HepG2 (cell line): ENCODE results near the gene P2RY8. TPM values are rescaled to one million over a fixed set of nuclear protein-coding genes. Genes with fewer than 3 reads are reported as not detected.

Experiments
- ATAC-seq: fragments of 200-7000 bp; cut with Tn5 transposase; 3 replicates; pipeline ENCODE4 v1.9.1; 2020; ENCODE audit warnings: mild to moderate bottlenecking, moderate library complexity
- BruUV-seq: library from RNA; stranded (reverse); fragments of 400-500 nt; replicated peaks from 2 replicates; lab custom pipeline; 2021; lab: Mats Ljungman, UMichigan
- CTCF ChIA-PET: fragments of 300-600 bp; formaldehyde crosslinking; extraction: SDS; loops from one replicate; lab custom pipeline; 2021; ENCODE audit warnings: low total read pairs, inconsistent platforms, low intra/inter-chr PET ratio; lab: Yijun Ruan, JAX
- POLR2A ChIA-PET: fragments of 350-600 bp; sonication (Branson Sonifier 250); formaldehyde crosslinking; loops from one replicate; lab custom pipeline; 2020; ENCODE audit warnings: antibody characterized with exemption, inconsistent platforms; lab: Yijun Ruan, JAX
- DNase-seq: peaks from one replicate; pipeline ENCODE4 v3.0.0-alpha.2; 2015; ENCODE audit warnings: low spot score
- FAIRE-seq: peaks from 3 replicates; lab custom pipeline; 2011; peaks lifted over from hg19 to GRCh38; lab: Jason Lieb, UNC
- H2AFZ ChIP-seq: one replicate; pipeline ENCODE4 v1.6.1; 2011; ENCODE audit warnings: low read length, inconsistent platforms
- H3K27ac ChIP-seq: fragments of 300-600 bp; 3 replicates; pipeline ENCODE4 v1.8.0; 2011; ENCODE audit warnings: mixed run types, mild to moderate bottlenecking, mixed read lengths, low read length, inconsistent platforms; ENCODE audit not compliant: insufficient read depth; ENCODE audit errors: extremely low read length
- H3K27me3 ChIP-seq, 2 experiments: fragments of 200-600 bp in 1 of 2; 2 replicates in 1 of 2; 3 replicates in 1 of 2; pipeline versions ENCODE4 v1.6.0 to v1.8.0; 2011; ENCODE audit warnings: low read length in 2 of 2, mild to moderate bottlenecking in 2 of 2, moderate library complexity in 2 of 2, inconsistent platforms in 1 of 2; ENCODE audit not compliant: insufficient read depth in 2 of 2, control insufficient read depth in 1 of 2
- H3K36me3 ChIP-seq, 2 experiments: fragments of 200-600 bp in 1 of 2; replicated peaks in 1 of 2; 2 replicates in 1 of 2; 3 replicates in 1 of 2; pipeline versions ENCODE4 v1.5.1 to v1.8.0; 2011; ENCODE audit warnings: low read length in 2 of 2, inconsistent platforms in 1 of 2; ENCODE audit not compliant: insufficient read depth in 2 of 2, control insufficient read depth in 1 of 2
- H3K4me1 ChIP-seq: 2 replicates; pipeline ENCODE4 v1.5.1; 2012; ENCODE audit warnings: low read length, inconsistent platforms; ENCODE audit not compliant: insufficient read depth
- H3K4me2 ChIP-seq: 2 replicates; pipeline ENCODE4 v1.6.0; 2011; ENCODE audit warnings: low read depth, low read length, inconsistent platforms
- H3K4me3 ChIP-seq, 3 experiments: fragments of 200-600 bp in 1 of 3; sonication (generic), shearing (Covaris generic) in 1 of 3; replicated peaks in 1 of 3; 2 replicates each; pipeline ENCODE4 v1.5.1; 2011 to 2016; ENCODE audit warnings: low read length in 3 of 3, inconsistent platforms in 2 of 3, low read depth in 2 of 3, mild to moderate bottlenecking in 2 of 3, control low read depth in 1 of 3, mixed read lengths in 1 of 3; ENCODE audit not compliant: insufficient read depth in 1 of 3
- H3K79me2 ChIP-seq: one replicate; pipeline ENCODE4 v1.6.1; 2011; ENCODE audit warnings: low read length, inconsistent platforms; ENCODE audit not compliant: insufficient read depth
- H3K9ac ChIP-seq: 2 replicates; pipeline ENCODE4 v1.6.0; 2011; ENCODE audit warnings: mild to moderate bottlenecking, low read depth, low read length, inconsistent platforms; ENCODE audit not compliant: insufficient read depth
- H3K9me3 ChIP-seq: 2 replicates; pipeline ENCODE4 v1.5.1; 2012; ENCODE audit warnings: mild to moderate bottlenecking, low read length
- H4K20me1 ChIP-seq: 2 replicates; pipeline ENCODE4 v1.6.0; 2011; ENCODE audit warnings: inconsistent platforms, mild to moderate bottlenecking, low read length, moderate library complexity; ENCODE audit not compliant: insufficient read depth
- CHCHD3 ChIP-seq: sonication (generic); formaldehyde crosslinking; IDR thresholded peaks from 2 replicates; pipeline ENCODE4 v1.8.0; 2022; ENCODE audit warnings: mild to moderate bottlenecking, missing genetic modification reagents, moderate library complexity
- EHMT2 ChIP-seq: fragments of 200-600 bp; sonication (generic); IDR thresholded peaks from 2 replicates; pipeline ENCODE4 v1.7.0; 2017; ENCODE audit warnings: antibody characterized with exemption, low read depth, low read length, borderline replicate concordance
- MBD4 ChIP-seq: IDR thresholded peaks from 2 replicates; pipeline ENCODE4 v1.6.1; 2012; ENCODE audit warnings: low read length, inconsistent platforms, borderline replicate concordance
- RAD21 ChIP-seq: fragments of 450-650 bp; formaldehyde crosslinking; IDR thresholded peaks from 2 replicates; pipeline ENCODE4 v1.5.0; 2020; ENCODE audit warnings: mild to moderate bottlenecking
- SCMH1 ChIP-seq: sonication (generic); formaldehyde crosslinking; IDR thresholded peaks from 2 replicates; pipeline ENCODE4 v1.9.0; 2021; ENCODE audit warnings: missing genetic modification reagents, mild to moderate bottlenecking, borderline replicate concordance
- TCF7 ChIP-seq: sonication (generic); IDR thresholded peaks from 2 replicates; pipeline ENCODE4 v1.6.1; 2016; ENCODE audit warnings: antibody characterized with exemption, low read depth
- U2AF1 ChIP-seq: fragments of 200-400 bp; formaldehyde crosslinking; optimal IDR thresholded peaks from 2 replicates; pipeline ENCODE3; 2017; ENCODE audit warnings: mild to moderate bottlenecking, low read depth, low read length
- ZXDC ChIP-seq: sonication (generic); formaldehyde crosslinking; IDR thresholded peaks from 2 replicates; pipeline ENCODE4 v1.5.0; 2020; ENCODE audit warnings: mild to moderate bottlenecking, missing genetic modification reagents
- WGBS: methylation state at CpG from one replicate; pipeline ENCODE4 v1.1.6; 2017; ENCODE audit warnings: low lambda C conversion rate; 5-methylcytosine and 5-hydroxymethylcytosine counted together
- in situ Hi-C: cut with HindIII; loops from 2 replicates; pipeline ENCODE4 v1.10.0; 2017; ENCODE audit warnings: low pct_unique_long_range_greater_than_20kb; ENCODE audit not compliant: extremely low pct_ligation_motif_present
- intact Hi-C: fragments of 100-400 bp; cut with micrococcal nuclease; formaldehyde crosslinking; loops from one replicate; pipeline ENCODE4 v1.10.0; 2022; ENCODE audit not compliant: unreplicated experiment
- polyA plus RNA-seq, 8 experiments: library from polyadenylated mRNA; depleted of rRNA in 3 of 8; stranded (reverse) in 7 of 8; unstranded in 1 of 8; fragments of >200 nt; fragmentation: Illumina TruSeq in 4 of 8; extraction: Trizol in 4 of 8; gene quantifications; 2 replicates each; pipeline versions ENCODE4 v1.2.1 to v1.2.3, GENCODE V29; 2011 to 2016; ENCODE audit warnings: low read depth in 4 of 8, missing spikeins in 1 of 8, mixed read lengths in 1 of 8; ENCODE audit not compliant: insufficient read depth in 1 of 8
- total RNA-seq, 5 experiments: library from RNA; depleted of rRNA; stranded (reverse); fragments of >200 nt; fragmentation: Illumina TruSeq; extraction: Trizol; gene quantifications; 2 replicates each; pipeline ENCODE4 v1.2.3, GENCODE V29; 2016; ENCODE audit warnings: low read depth in 1 of 5

The P2RY8 gene
- total and polyA plus RNA-seq, 2 of the 13 experiments (the other 11 are each of a cell fraction or from before 2014, with no cell fraction given): 1.0 to 1.3 TPM

- Histone ChIP-seq H2AFZ (no peak overlapping the region), H3K4me3 (no peak overlapping the region), H3K36me3 (no peaks in the 10 kb centered on the region), H3K4me1 (peaks cover 30% of the 10 kb centered on the region), H3K27me3 (no peaks in the 10 kb centered on the region), H3K9ac (no peak overlapping the region), H4K20me1 (no peaks in the 10 kb centered on the region), H3K4me2 (no peak overlapping the region), H3K27ac (no peak overlapping the region), H3K9me3 (no peaks in the 10 kb centered on the region), H3K79me2 (no peaks in the 10 kb centered on the region)
- in situ Hi-C loops (no loop called here), intact Hi-C loops (no loop called here)
- DNase-seq (no peak), FAIRE-seq (no peak), ATAC-seq (no peak)
- ChIA-PET CTCF (no interaction called here), POLR2A (no interaction called here)
- WGBS: 93% methylated on average over 5 of the region's 5 CpGs
- BruUV-seq: no TSS peak
- TF ChIP-seq TCF7: no peak
- no peak for TF ChIP-seq CHCHD3 (CRISPR knock-in tag)
- no peak for TF ChIP-seq MBD4
- no peak for TF ChIP-seq RAD21 (CRISPR knock-in tag)
- TF ChIP-seq U2AF1: no peak
- TF ChIP-seq ZXDC (CRISPR knock-in tag): no peak
- no peak for TF ChIP-seq EHMT2
- TF ChIP-seq SCMH1: no peak
These were observed 52.4 kb downstream of the P2RY8 start for GRCh38 chrX:1484638-1485019.
